WTC11 (cell line): ENCODE data around the gene GPAT2. TPM values are rescaled to one million over a fixed set of nuclear protein-coding genes. Genes with fewer than 3 reads are reported as not detected.
"Not testable (repeated sequence)": the region's sequence is repeated elsewhere in the genome, so short reads cannot be mapped to it uniquely, and the experiment has no call there.

Experiments
- ATAC-seq: fragments of 200-7000 bp; cut with Tn5 transposase; 2 replicates; pipeline ENCODE4 v1.10.0; 2021; ENCODE audit warnings: mild to moderate bottlenecking, moderate library complexity
- CTCF ChIA-PET: fragments of 300-600 bp; sonication (Branson Sonifier 250); formaldehyde crosslinking; loops from one replicate; lab custom pipeline; 2021; ENCODE audit warnings: antibody characterized with exemption; lab: Charles Lee
- POLR2A ChIA-PET: fragments of 350-600 bp; sonication (Branson Sonifier 250); formaldehyde crosslinking; loops from one replicate; lab custom pipeline; 2021; ENCODE audit warnings: antibody characterized with exemption; lab: Charles Lee
- DNase-seq: peaks from one replicate; pipeline ENCODE4 v3.0.0; 2021; ENCODE audit warnings: low spot score
- H3K27ac Mint-ChIP-seq: 2 replicates; pipeline ENCODE4 v1.8.0; 2021; ENCODE audit warnings: mixed read lengths
- H3K27me3 Mint-ChIP-seq: 2 replicates; pipeline ENCODE4 v1.8.0; 2021; ENCODE audit warnings: low read depth, mild to moderate bottlenecking, moderate library complexity, mixed read lengths
- H3K36me3 Mint-ChIP-seq: 2 replicates; pipeline ENCODE4 v1.8.0; 2021; ENCODE audit warnings: mixed read lengths
- H3K4me1 Mint-ChIP-seq: 2 replicates; pipeline ENCODE4 v1.8.0; 2022; ENCODE audit warnings: mixed read lengths
- H3K4me3 Mint-ChIP-seq: 2 replicates; pipeline ENCODE4 v1.8.0; 2021; ENCODE audit warnings: mild to moderate bottlenecking, moderate library complexity, mixed read lengths
- H3K9me3 Mint-ChIP-seq: 2 replicates; pipeline ENCODE4 v1.8.0; 2021; ENCODE audit warnings: mixed read lengths
- CREB1 ChIP-seq: sonication (generic); formaldehyde crosslinking; IDR thresholded peaks from 2 replicates; pipeline ENCODE4 v1.8.0; 2023; ENCODE audit warnings: mild to moderate bottlenecking, missing genetic modification reagents
- ESRRA ChIP-seq: sonication (generic); formaldehyde crosslinking; IDR thresholded peaks from 2 replicates; pipeline ENCODE4 v1.8.1; 2022; ENCODE audit warnings: mild to moderate bottlenecking, missing genetic modification reagents, borderline replicate concordance
- GABPB1 ChIP-seq: sonication (generic); formaldehyde crosslinking; IDR thresholded peaks from 2 replicates; pipeline ENCODE4 v1.8.1; 2023; ENCODE audit warnings: mild to moderate bottlenecking, missing genetic modification reagents
- GRHL2 ChIP-seq: fragments of 250-450 bp; sonication (Bioruptor Pico); IDR thresholded peaks from 2 replicates; pipeline ENCODE4 v1.8.0; 2022; ENCODE audit warnings: mild to moderate bottlenecking, moderate library complexity; ENCODE audit not compliant: insufficient replicate concordance, severe bottlenecking
- JAZF1 ChIP-seq: fragments of 250-450 bp; sonication (Bioruptor Pico); IDR thresholded peaks from 2 replicates; pipeline ENCODE4 v1.9.0; 2021; ENCODE audit warnings: moderate library complexity, mild to moderate bottlenecking, inconsistent platforms
- MXD4 ChIP-seq: fragments of 250-450 bp; sonication (Bioruptor Pico); IDR thresholded peaks from 2 replicates; pipeline ENCODE4 v1.8.0; 2021; ENCODE audit warnings: mild to moderate bottlenecking, moderate library complexity, borderline replicate concordance
- NFYB ChIP-seq: sonication (generic); formaldehyde crosslinking; conservative IDR thresholded peaks from 2 replicates; pipeline ENCODE4 v1.8.0; 2022; ENCODE audit warnings: low read depth, missing genetic modification reagents
- PREB ChIP-seq: sonication (generic); formaldehyde crosslinking; IDR thresholded peaks from 2 replicates; pipeline ENCODE4 v1.8.1; 2022; ENCODE audit warnings: mild to moderate bottlenecking, missing genetic modification reagents, moderate library complexity, borderline replicate concordance
- RELA ChIP-seq: sonication (generic); formaldehyde crosslinking; IDR thresholded peaks from 2 replicates; pipeline ENCODE4 v1.8.1; 2022; ENCODE audit warnings: missing genetic modification reagents, mild to moderate bottlenecking, borderline replicate concordance
- ZMAT4 ChIP-seq: fragments of 250-450 bp; sonication (Bioruptor Pico); IDR thresholded peaks from 2 replicates; pipeline ENCODE4 v1.9.0; 2021; ENCODE audit warnings: mild to moderate bottlenecking
- ZNF423 ChIP-seq: fragments of 250-450 bp; sonication (Bioruptor Pico); IDR thresholded peaks from 2 replicates; pipeline ENCODE4 v2.1.2; 2022; ENCODE audit warnings: mild to moderate bottlenecking, moderate library complexity
- ZNF512 ChIP-seq: sonication (generic); formaldehyde crosslinking; IDR thresholded peaks from 2 replicates; pipeline ENCODE4 v1.8.1; 2022; ENCODE audit warnings: missing genetic modification reagents, borderline replicate concordance
- ZNF671 ChIP-seq: fragments of 250-450 bp; sonication (Bioruptor Pico); IDR thresholded peaks from 2 replicates; pipeline ENCODE4 v1.8.0; 2021; ENCODE audit warnings: mild to moderate bottlenecking
- total RNA-seq: library from RNA; stranded (reverse); gene quantifications from 3 replicates; pipeline ENCODE4 v1.2.3, GENCODE V29; 2021
- TF ChIP-seq, protein P1 (sequence below): sonication (generic); formaldehyde crosslinking; IDR thresholded peaks from 2 replicates; pipeline ENCODE4 v1.8.1; 2023; ENCODE audit warnings: mild to moderate bottlenecking, missing genetic modification reagents, moderate library complexity
- TF ChIP-seq, protein P2 (sequence below): sonication (generic); formaldehyde crosslinking; IDR thresholded peaks from 2 replicates; pipeline ENCODE4 v1.8.0; 2022; ENCODE audit warnings: missing genetic modification reagents
- TF ChIP-seq, protein P3 (sequence below): fragments of 250-450 bp; sonication (Bioruptor Pico); conservative IDR thresholded peaks from 2 replicates; pipeline ENCODE4 v1.9.0; 2021; ENCODE audit warnings: mild to moderate bottlenecking

The GPAT2 gene
- total RNA-seq, 1 experiment from 2014 or later = 0.20 TPM

GRCh38 chr2:96073170-96073775, 38.6 kb upstream of the GPAT2 start:
- H3K4me1 Mint-ChIP-seq = no peaks in the 10 kb centered on the region

GRCh38 chr2:96072746-96073145, 38.0 kb upstream of the GPAT2 start:
- ATAC-seq = no peak
- TF ChIP-seq ZNF671 (CRISPR knock-in tag) = no peak
- TF ChIP-seq, protein P1, sequence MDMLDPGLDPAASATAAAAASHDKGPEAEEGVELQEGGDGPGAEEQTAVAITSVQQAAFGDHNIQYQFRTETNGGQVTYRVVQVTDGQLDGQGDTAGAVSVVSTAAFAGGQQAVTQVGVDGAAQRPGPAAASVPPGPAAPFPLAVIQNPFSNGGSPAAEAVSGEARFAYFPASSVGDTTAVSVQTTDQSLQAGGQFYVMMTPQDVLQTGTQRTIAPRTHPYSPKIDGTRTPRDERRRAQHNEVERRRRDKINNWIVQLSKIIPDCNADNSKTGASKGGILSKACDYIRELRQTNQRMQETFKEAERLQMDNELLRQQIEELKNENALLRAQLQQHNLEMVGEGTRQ (CRISPR knock-in tag) = no peak
- TF ChIP-seq GABPB1 (CRISPR knock-in tag) = no peak
- TF ChIP-seq, protein P2, sequence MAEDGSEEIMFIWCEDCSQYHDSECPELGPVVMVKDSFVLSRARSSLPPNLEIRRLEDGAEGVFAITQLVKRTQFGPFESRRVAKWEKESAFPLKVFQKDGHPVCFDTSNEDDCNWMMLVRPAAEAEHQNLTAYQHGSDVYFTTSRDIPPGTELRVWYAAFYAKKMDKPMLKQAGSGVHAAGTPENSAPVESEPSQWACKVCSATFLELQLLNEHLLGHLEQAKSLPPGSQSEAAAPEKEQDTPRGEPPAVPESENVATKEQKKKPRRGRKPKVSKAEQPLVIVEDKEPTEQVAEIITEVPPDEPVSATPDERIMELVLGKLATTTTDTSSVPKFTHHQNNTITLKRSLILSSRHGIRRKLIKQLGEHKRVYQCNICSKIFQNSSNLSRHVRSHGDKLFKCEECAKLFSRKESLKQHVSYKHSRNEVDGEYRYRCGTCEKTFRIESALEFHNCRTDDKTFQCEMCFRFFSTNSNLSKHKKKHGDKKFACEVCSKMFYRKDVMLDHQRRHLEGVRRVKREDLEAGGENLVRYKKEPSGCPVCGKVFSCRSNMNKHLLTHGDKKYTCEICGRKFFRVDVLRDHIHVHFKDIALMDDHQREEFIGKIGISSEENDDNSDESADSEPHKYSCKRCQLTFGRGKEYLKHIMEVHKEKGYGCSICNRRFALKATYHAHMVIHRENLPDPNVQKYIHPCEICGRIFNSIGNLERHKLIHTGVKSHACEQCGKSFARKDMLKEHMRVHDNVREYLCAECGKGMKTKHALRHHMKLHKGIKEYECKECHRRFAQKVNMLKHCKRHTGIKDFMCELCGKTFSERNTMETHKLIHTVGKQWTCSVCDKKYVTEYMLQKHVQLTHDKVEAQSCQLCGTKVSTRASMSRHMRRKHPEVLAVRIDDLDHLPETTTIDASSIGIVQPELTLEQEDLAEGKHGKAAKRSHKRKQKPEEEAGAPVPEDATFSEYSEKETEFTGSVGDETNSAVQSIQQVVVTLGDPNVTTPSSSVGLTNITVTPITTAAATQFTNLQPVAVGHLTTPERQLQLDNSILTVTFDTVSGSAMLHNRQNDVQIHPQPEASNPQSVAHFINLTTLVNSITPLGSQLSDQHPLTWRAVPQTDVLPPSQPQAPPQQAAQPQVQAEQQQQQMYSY (CRISPR knock-in tag) = no peak
- TF ChIP-seq ZNF423 (CRISPR knock-in tag) = no peak
- TF ChIP-seq MXD4 = no peak
- no peak for TF ChIP-seq ZMAT4
- TF ChIP-seq CREB1 (CRISPR knock-in tag) = no peak
- TF ChIP-seq RELA (CRISPR knock-in tag) = no peak
- TF ChIP-seq, all 79 proteins: peak for 0
- no peak overlapping the region for H3K27ac Mint-ChIP-seq

More at GRCh38 chr2:96073170-96073775, 38.6 kb upstream of the GPAT2 start:
- H3K27me3 Mint-ChIP-seq = no peaks in the 10 kb centered on the region
- peaks cover 3% of the 10 kb centered on the region; the same call in 1 of the 2 replicates for H3K9me3 Mint-ChIP-seq
- TF ChIP-seq PREB (CRISPR knock-in tag) (no peak), NFYB (CRISPR knock-in tag) (no peak), ESRRA (CRISPR knock-in tag) (no peak), JAZF1 (CRISPR knock-in tag) (no peak), ZNF512 (no peak), GRHL2 (CRISPR knock-in tag) (no peak)
- TF ChIP-seq, protein P3, sequence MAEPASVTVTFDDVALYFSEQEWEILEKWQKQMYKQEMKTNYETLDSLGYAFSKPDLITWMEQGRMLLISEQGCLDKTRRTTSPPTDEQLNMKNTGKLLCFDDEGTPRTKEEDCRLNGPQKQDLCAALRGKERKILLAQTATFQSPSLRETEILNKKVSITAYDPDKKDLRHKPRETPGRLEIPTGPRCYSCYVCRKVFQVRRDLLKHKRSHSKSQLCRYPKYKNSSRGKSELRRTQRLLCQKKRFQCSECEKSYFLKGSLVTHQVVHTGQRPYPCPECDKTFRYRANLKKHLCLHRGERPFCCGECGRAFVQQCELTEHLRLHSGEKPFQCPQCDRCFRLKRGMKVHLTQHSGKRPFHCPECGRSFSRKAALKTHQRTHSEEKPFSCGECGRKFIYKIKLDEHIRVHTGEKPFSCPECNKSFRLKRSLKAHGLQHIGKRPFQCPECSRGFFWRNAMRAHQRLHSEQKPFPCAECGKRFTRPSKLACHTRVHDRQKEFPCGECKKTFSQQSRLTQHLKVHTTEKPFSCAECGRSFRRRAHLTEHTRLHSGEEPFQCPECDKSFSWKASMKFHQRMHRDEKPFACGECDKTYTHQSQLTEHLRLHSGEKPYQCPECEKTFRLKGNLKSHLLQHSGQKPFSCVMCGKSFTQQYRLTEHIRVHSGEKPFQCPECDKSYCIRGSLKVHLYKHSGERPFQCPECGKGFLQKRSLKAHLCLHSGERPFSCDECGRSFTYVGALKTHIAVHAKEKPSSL (CRISPR knock-in tag) = no peak
- CTCF ChIA-PET = interaction anchor here (1.0 to 1.7 kb wide), 3 partner anchors 19 to 101 kb away, joined by 3 read pairs; no protein-coding TSS in a partner anchor
- H3K36me3 Mint-ChIP-seq = no peaks in the 10 kb centered on the region
- H3K4me3 Mint-ChIP-seq = no peak overlapping the region
- DNase-seq (no peak), ATAC-seq (no peak)
- no peak overlapping the region for H3K27ac Mint-ChIP-seq
- POLR2A ChIA-PET = no interaction called here

GRCh38 chr2:96071977-96072491, 37.3 kb upstream of the GPAT2 start:
- H3K36me3 Mint-ChIP-seq, ATAC-seq, H3K27me3 Mint-ChIP-seq, POLR2A ChIA-PET, H3K4me3 Mint-ChIP-seq, H3K4me1 Mint-ChIP-seq, DNase-seq, H3K27ac Mint-ChIP-seq, H3K9me3 Mint-ChIP-seq: not testable (repeated sequence)
- CTCF ChIA-PET = interaction anchor here (0.6 to 1.1 kb wide), 2 partner anchors 50 to 595 kb away, joined by 3 read pairs; no protein-coding TSS in a partner anchor

More at GRCh38 chr2:96072746-96073145, 38.0 kb upstream of the GPAT2 start:
- no peak for DNase-seq
- CTCF ChIA-PET = interaction anchor here (0.6 to 1.4 kb wide), 2 partner anchors 102 to 595 kb away, joined by 3 read pairs; no protein-coding TSS in a partner anchor
- Mint-ChIP-seq H3K27me3 (no peaks in the 10 kb centered on the region), H3K4me1 (peaks cover 3% of the 10 kb centered on the region), H3K4me3 (no peak overlapping the region), H3K36me3 (no peaks in the 10 kb centered on the region), H3K9me3 (peaks cover 3% of the 10 kb centered on the region; the same call in 1 of the 2 replicates)
- POLR2A ChIA-PET = no interaction called here

DNA sequence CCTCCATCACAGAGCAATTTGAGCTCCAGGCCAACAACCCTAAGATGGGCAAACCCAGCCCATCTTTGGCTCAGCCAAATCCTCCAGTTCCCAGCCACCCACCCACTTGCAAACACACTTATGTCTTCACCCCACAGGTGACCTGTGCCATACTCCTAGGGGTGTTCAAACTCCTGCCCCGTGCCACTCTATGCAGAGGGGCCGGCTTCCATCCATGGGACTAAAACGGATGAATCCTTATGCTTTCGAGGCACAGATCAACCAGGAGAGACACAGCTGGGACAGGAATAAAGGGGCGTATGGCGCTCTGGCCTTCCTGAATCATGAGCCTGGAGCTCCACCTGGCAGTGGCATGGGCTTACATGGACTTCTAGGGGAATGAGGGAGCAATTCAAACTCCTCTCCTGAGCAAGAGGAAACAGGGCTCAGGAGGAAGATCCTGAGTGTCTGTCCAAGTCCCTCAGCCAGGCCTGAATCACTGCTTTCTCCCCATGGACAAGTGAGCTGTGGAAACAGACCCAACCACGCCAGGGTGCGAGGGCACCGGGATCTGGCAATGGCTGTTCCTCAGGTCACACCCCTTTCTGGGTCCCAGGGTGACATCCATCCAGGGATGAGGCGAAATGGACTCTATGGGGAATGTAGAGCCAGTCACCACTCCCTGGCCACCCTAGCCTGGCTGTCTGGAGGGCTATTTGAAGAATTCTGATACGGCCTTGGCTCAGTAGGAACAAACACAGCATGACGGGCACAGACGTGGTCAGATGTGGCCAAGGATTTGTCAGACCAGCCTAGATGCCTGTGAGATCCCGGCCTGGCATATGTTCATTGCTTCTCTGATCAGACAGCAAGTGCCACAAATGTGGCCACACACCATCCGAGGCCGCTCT, 36.6 kb upstream of the GPAT2 start:
- H3K27ac Mint-ChIP-seq, H3K27me3 Mint-ChIP-seq, H3K4me1 Mint-ChIP-seq, H3K4me3 Mint-ChIP-seq, DNase-seq, POLR2A ChIA-PET, ATAC-seq, H3K36me3 Mint-ChIP-seq, H3K9me3 Mint-ChIP-seq: not testable (repeated sequence)
- CTCF ChIA-PET = interaction anchor here (1.1 kb wide), 1 partner anchor 49 kb away, joined by 3 read pairs; no protein-coding TSS in a partner anchor
